Rectal smooth muscle tissue (tissue), 1 donor: ENCODE results near the gene NPTN.

Experiments used
- H3K27ac ChIP-seq: one replicate; pipeline ENCODE4 v1.7.0; 2013; ENCODE audit warnings: low read depth, low read length, inconsistent platforms
- H3K27me3 ChIP-seq: one replicate; pipeline ENCODE4 v1.7.0; 2013; ENCODE audit warnings: low read length; ENCODE audit not compliant: control insufficient read depth, insufficient read depth
- H3K36me3 ChIP-seq: one replicate; pipeline ENCODE4 v1.7.0; 2013; ENCODE audit warnings: low read length; ENCODE audit not compliant: control insufficient read depth, insufficient read depth
- H3K4me1 ChIP-seq: one replicate; pipeline ENCODE4 v1.7.0; 2013; ENCODE audit warnings: low read length; ENCODE audit not compliant: control insufficient read depth, insufficient read depth
- H3K4me3 ChIP-seq: one replicate; pipeline ENCODE4 v1.7.0; 2013; ENCODE audit warnings: low read length
- H3K9ac ChIP-seq: one replicate; pipeline ENCODE4 v1.7.0; 2013; ENCODE audit warnings: low read length

The NPTN gene

DNA sequence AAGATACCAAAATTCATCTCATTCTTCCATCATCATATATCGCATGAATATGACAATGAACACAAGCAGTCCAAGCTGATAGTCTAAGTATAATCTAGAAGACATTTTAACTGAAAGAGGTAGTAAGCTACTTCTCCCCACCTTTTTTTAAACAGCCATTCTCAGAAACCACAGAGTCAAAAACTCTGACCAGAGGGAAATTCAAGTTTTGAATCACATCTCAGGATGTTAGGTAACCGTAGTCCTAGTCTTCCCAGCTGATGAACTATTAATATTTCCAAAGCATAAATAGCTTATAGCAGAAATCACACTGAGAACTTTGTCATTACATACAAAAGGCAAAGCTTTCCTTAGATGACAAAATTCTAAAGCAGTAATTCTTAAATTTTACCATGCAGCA is 25.8 kb downstream of the NPTN start:
- H3K27me3 ChIP-seq = no peaks in the 10 kb centered on the region
- H3K27ac ChIP-seq = no peak overlapping the region
- H3K4me3 ChIP-seq = no peak overlapping the region
- no peaks in the 10 kb centered on the region for H3K36me3 ChIP-seq
- peaks cover 29% of the 10 kb centered on the region for H3K4me1 ChIP-seq
- no peak overlapping the region for H3K9ac ChIP-seq

DNA sequence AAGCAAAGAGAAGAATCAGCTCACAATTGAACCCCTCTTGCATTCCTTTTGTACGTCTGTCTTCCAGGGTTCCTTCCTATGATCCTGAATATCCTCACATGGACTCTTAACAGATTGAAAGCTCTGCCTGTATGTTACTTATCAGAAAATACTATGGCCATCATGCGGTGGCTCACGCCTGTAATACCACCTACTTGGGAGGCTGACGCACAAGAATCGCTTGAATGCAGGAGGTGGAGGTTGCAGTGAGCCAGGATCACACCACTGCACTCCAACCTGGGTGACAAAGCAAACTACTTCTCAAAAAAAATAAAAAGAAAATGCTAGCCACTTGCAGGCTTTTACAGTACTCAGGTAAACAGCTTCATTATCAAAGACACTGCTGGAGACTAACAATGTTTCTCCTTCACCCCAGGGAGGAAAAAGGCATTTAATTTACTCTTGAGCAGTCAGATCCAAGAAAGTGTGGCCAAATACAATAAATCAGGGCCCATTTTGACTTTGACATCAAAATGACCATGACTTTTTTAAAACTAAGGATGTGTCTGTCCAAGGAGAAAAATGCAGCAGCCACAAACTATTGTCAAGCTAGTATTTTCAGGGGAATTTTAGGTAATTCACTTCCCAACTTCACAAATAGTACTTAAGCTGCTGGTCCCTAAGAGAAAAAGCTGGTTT is 27.3 kb downstream of the NPTN start:
- H3K27me3 ChIP-seq = no peaks in the 10 kb centered on the region
- H3K36me3 ChIP-seq = no peaks in the 10 kb centered on the region
- peak overlapping the region; percentile 8 for H3K27ac ChIP-seq
- no peak overlapping the region for H3K4me3 ChIP-seq
- H3K4me1 ChIP-seq = peaks cover 45% of the 10 kb centered on the region
- no peak overlapping the region for H3K9ac ChIP-seq

DNA sequence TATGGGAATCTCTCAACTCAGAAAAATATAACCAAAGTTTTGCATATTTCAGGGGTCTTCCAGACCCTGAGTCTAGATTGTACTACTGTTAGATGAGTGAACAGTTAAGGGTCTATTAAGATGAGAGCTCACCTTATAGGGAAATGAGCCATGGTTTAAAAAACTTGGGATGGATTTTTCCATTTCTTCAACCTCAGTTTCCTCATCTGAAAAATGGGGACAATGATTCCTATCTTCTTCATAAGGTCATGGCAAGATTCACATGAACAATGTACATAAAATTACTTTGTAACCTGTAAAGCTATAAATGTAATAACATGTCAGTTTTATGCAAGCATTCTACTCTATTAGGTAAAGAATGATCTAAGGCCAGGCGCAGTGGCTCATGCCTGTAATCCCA is 28.7 kb downstream of the NPTN start:
- H3K4me1 ChIP-seq = peaks cover 56% of the 10 kb centered on the region
- H3K36me3 ChIP-seq = no peaks in the 10 kb centered on the region
- no peaks in the 10 kb centered on the region for H3K27me3 ChIP-seq
- H3K27ac ChIP-seq = no peak overlapping the region
- no peak overlapping the region for H3K9ac ChIP-seq
- H3K4me3 ChIP-seq = no peak overlapping the region

DNA sequence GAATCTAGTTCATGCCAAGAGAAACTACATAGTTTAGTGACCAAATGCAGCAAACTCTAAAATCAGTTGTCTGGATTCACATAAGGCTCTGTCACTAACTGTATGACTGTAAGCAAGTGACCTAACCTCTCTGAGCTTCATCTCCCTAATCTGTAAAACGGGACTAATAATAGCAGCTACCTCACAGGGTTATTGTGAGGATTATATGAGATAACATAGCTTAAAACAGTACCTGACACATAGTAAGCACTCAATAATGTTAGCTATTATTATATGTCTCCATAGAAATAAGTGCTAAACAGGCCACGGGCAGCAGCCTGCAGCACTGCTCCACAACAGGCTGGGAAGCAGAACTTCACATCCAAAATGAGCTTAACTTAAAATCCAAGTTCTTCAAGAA is 30.2 kb downstream of the NPTN start:
- H3K27me3 ChIP-seq = no peaks in the 10 kb centered on the region
- no peak overlapping the region for H3K4me3 ChIP-seq
- peaks cover 57% of the 10 kb centered on the region for H3K4me1 ChIP-seq
- peak overlapping the region; percentile 5 for H3K9ac ChIP-seq
- no peaks in the 10 kb centered on the region for H3K36me3 ChIP-seq
- peak overlapping the region; percentile 79 for H3K27ac ChIP-seq

DNA sequence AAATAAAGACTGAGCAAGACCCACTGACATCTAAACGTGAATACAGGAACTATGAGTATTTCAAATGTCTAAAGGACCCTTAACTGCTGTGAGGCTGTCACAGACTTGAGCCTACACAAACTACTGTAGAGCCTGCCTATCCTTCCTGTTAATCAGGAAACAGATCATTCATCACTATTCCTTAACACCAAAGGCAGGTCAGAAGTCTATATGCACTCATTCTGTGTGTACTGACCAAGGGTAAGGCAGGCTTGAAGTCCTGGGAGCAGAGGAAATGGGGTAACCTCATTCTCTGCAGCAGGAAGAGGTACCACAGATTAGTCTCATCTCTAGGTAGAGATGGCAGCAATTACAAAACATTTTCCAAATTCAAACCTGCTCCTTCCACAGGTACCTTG is 30.7 kb downstream of the NPTN start:
- Histone ChIP-seq H3K36me3 (no peaks in the 10 kb centered on the region), H3K27ac (peak overlapping the region; percentile 79), H3K4me3 (no peak overlapping the region), H3K27me3 (no peaks in the 10 kb centered on the region), H3K4me1 (peaks cover 57% of the 10 kb centered on the region), H3K9ac (no peak overlapping the region)

DNA sequence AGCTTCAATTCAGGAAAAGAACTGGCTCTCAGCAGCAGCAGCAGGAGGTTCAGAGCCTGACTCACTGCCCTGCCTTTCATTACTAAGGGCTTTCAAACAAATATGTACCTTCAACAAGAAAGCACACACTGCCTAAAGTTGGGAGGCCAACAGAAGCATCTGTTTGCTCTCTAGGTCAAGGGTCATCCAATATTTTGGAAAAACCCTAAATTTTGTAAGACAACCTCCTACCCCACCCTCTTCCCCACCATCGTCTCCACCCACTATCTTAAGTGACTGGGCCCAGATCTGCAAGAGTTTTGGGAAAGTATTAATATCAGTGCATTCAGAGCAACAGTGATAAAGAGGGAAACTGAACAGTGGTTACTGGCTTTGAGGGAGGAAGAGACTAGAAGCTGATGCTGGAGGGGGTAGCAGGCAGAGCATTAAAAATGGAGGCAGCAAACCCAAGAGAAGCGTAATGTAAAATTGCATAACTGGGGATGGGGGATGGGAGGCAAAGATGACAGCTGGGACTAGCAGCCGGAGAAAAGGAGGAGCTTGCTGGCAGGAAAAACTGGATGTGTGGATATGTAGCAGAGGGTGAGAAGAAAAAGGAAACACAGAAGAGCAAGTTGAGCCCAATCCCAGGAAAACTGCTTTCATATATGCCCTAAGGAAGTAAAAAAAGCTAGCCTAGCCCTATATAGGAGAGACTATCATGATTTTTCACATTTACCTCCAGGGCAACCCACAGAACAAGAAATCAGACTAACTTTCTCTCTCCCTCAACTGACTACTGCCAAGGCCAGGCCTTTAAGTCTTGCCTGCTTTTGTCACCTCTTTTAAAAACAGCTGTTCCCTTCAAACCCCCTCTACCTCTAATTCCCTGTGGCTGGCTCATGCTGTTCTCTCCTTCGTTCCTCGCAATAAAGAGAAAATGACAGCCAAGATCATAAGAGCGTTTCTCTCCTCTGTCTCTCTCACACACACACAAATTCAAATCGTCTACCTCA is 31.4 kb downstream of the NPTN start:
- Histone ChIP-seq H3K27me3 (no peaks in the 10 kb centered on the region), H3K36me3 (no peaks in the 10 kb centered on the region), H3K4me1 (peaks cover 62% of the 10 kb centered on the region), H3K27ac (peak overlapping the region; percentile 79), H3K9ac (no peak overlapping the region), H3K4me3 (peak overlapping the region; percentile 4)

DNA sequence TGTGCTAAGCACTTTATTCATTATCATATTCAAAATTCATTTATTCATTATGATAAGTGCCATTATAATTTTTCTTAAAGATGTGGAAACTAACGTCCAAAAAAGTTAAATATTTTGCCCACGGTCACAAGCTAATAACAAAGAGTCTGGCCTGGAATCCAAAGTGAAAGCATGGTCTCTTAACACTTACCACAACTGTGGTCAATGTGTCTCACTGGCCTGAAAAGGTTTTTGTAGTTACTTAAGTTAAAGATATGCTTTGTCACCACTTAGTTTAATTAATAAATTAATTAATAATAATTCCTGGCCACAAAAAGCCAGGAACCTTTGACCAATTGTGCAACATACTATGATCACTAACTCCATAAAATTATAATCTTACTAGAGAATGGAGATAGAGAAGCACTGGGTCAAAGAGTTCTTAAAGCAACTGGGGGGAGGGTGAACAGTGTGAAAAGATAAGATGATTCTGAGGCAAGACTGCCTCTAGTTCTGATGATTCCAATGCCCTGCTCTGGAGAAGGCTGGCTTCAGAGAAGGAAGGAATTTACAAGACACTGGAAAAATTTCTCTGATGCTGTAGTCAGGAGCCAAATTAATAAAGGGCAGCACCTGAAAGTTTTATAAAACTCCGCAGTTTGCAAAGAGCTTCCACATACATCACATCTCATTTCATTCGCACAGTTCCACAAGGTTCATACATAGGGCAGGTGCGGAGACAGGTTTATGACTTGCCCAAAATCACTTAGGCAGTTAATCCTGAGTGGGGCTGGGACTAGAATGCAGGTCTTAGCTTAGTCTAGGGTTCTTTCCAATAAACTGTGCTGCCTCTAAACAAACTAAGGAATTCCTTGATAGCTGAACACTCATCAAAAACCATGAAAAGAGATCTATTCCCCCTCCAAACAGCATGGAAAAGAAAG is 32.5 kb downstream of the NPTN start:
- Histone ChIP-seq H3K27ac (peak overlapping the region; percentile 79), H3K4me3 (no peak overlapping the region), H3K36me3 (no peaks in the 10 kb centered on the region), H3K4me1 (peaks cover 71% of the 10 kb centered on the region), H3K27me3 (no peaks in the 10 kb centered on the region), H3K9ac (no peak overlapping the region)

DNA sequence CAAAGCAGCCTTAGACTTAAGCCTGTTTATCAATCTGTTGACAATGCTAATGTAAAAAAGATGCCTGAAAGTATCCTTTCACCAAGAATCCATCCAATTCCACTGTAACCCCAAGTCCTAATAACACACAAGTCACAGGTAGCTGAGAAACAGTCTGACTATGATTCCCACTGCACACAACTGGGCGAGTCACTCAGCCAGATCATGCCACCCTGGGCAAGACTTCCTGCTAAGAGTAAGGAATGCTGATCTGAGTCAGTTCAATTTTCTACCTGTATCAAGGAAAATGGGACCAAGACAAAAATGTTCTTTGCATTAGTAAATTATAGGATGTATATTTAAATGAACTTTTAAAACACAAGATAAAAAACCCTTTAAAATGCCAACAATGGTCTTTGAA is 33.3 kb downstream of the NPTN start:
- no peaks in the 10 kb centered on the region for H3K36me3 ChIP-seq
- H3K27me3 ChIP-seq = no peaks in the 10 kb centered on the region
- H3K27ac ChIP-seq = no peak overlapping the region
- H3K4me1 ChIP-seq = peaks cover 74% of the 10 kb centered on the region
- H3K9ac ChIP-seq = no peak overlapping the region
- H3K4me3 ChIP-seq = no peak overlapping the region

DNA sequence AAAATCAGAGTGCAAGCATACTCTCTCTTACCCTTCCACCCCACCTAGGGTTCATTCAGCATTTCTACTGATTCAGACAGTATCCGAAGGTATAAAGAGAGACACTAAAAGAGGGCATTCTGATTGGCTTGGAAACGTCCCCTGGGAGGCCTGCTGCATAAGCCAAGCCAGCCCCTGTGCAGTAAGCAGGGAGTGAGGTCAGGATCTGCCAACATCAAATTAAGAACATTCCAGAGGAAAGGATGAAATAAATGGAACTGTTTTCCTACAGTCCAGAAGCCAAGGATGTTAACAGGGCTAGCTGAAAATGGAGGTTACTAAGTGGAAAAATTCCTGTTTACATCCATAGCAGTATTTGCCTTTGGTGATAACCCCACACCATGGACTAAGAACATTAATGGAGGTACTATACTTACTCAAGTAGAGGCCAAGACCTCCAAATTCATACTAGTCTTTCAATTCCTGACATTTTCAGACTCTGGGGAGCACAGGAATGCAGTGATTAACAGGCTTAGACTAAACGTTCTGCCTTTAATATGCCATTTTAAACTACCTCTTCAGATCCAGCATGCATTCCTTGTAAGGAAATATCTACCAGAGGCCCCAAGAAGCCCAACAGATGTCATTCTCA is 34.5 kb downstream of the NPTN start:
- Histone ChIP-seq H3K36me3 (no peaks in the 10 kb centered on the region), H3K4me3 (no peak overlapping the region), H3K4me1 (peaks cover 78% of the 10 kb centered on the region), H3K27me3 (no peaks in the 10 kb centered on the region), H3K27ac (peak overlapping the region; percentile 28), H3K9ac (no peak overlapping the region)

DNA sequence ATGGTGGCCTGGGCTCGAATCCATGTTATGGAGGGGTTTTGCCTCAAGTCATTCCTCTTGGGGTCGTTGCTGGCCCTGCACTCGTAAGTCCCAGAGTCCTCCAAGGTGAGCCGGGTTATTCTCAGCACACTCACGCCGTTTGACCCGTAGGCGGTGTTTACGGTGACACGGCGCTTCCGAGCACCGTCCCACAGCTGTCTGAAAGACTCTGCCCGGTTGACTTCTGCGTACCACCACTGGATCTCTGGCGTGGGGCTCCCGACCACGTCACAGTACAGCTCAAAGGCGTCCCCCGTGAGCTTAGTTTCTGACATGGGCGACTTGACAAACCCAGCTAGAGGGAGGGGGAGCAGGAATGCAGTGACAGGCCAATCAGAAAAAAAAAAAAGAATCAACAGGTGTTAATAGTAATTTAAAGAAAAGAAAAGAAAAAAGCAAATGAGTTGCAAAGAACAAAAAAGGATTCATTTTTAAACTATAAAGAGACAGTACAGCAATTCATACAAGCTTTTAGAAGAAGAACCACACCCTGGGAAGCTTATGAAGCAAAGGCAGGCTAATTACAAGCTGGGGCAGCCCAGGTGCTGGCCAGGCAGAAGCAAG is 36.1 kb downstream of the NPTN start:
- Histone ChIP-seq H3K27ac (peak overlapping the region; percentile 15), H3K4me3 (no peak overlapping the region), H3K4me1 (peaks cover 70% of the 10 kb centered on the region), H3K36me3 (no peaks in the 10 kb centered on the region), H3K9ac (no peak overlapping the region), H3K27me3 (no peaks in the 10 kb centered on the region)

DNA sequence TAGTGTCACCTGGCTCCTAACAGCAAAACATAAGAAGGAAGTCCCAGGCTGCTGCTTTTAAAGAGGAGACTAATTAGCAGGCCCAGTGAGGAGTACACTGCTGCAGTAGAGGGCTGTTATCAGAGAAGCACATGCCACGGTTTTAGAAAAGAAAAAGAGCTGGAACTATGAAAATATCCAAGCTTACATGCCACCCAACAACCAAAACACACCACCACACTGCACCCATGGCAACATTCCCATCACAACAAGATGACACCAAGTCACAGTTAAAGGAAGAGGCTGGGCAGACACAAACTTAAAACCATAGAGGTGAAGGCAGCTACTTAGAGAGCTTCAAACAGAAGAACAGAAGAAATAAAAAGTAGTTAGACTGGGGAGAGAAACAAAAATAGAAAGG is 37.0 kb downstream of the NPTN start:
- no peaks in the 10 kb centered on the region for H3K27me3 ChIP-seq
- H3K36me3 ChIP-seq = peaks cover 5% of the 10 kb centered on the region
- peaks cover 61% of the 10 kb centered on the region for H3K4me1 ChIP-seq
- H3K9ac ChIP-seq = no peak overlapping the region
- H3K4me3 ChIP-seq = no peak overlapping the region
- H3K27ac ChIP-seq = no peak overlapping the region
